SK-N-SH (cell line): ENCODE measurements around the gene EDIL3.

Source experiments
- CTCF ChIP-seq: fragments of 200-600 bp; sonication (generic); IDR thresholded peaks from 2 replicates; pipeline ENCODE4 v1.6.1; 2017; ENCODE audit warnings: antibody characterized with exemption, mild to moderate bottlenecking, moderate library complexity
- EZH2phosphoT487 ChIP-seq: fragments of 200-600 bp; sonication (generic); IDR thresholded peaks from 2 replicates; pipeline ENCODE4 v1.6.1; 2017; ENCODE audit warnings: low read depth, mixed run types, mild to moderate bottlenecking, antibody characterized with exemption, moderate library complexity, borderline replicate concordance
- MAX ChIP-seq: IDR thresholded peaks from 2 replicates; pipeline ENCODE4 v1.4.0; 2012; ENCODE audit warnings: low read depth
- NRF1 ChIP-seq: IDR thresholded peaks from 2 replicates; pipeline ENCODE4 v1.6.1; 2012; ENCODE audit warnings: low read depth, mild to moderate bottlenecking, low read length
- RCOR1 ChIP-seq: fragments of 150-350 bp; IDR thresholded peaks from 2 replicates; pipeline ENCODE4 v1.6.1; 2017; ENCODE audit warnings: antibody characterized with exemption, low read length

- TF ChIP-seq RCOR1 (no peak), CTCF (no peak), MAX (no peak), EZH2phosphoT487 (no peak), NRF1 (no peak)
Measured at GRCh38 chr5:83922699-83923098, 462.0 kb downstream of the EDIL3 start.
